Measurements from ENCODE around the gene CIDEB.
"Not testable (repeated sequence)": the region's sequence is repeated elsewhere in the genome, so short reads cannot be mapped to it uniquely, and the experiment has no call there.

Gene CIDEB

GRCh38 chr14:24332268-24332993 lies 24.7 kb upstream of the CIDEB start:
- DNase-seq, result peak; percentile 57

- no peak for DNase-seq
Measured at GRCh38 chr14:24331731-24332267, 24.0 kb upstream of the CIDEB start.

- DNase-seq, result no peak
Measured at GRCh38 chr14:24330973-24331674, 23.3 kb upstream of the CIDEB start.

GRCh38 chr14:24329736-24330135 lies 22.0 kb upstream of the CIDEB start:
- DNase-seq, result no peak

GRCh38 chr14:24329073-24329663 lies 21.4 kb upstream of the CIDEB start:
- DNase-seq, result no peak

- DNase-seq, result not testable (repeated sequence)
Measured at GRCh38 chr14:24327914-24328313, 20.1 kb upstream of the CIDEB start.

- no peak for DNase-seq
Measured at GRCh38 chr14:24327303-24327702, 19.5 kb upstream of the CIDEB start.

- DNase-seq, result no peak
Measured at GRCh38 chr14:24325963-24326362, 18.2 kb upstream of the CIDEB start.

- DNase-seq, result no peak
Measured at GRCh38 chr14:24325041-24325530, 17.3 kb upstream of the CIDEB start.

GRCh38 chr14:24324024-24324423 lies 16.2 kb upstream of the CIDEB start:
- DNase-seq, result no peak

GRCh38 chr14:24323341-24323740 lies 15.6 kb upstream of the CIDEB start:
- no peak for DNase-seq

- DNase-seq, result no peak
Measured at GRCh38 chr14:24322672-24323071, 14.9 kb upstream of the CIDEB start.

GRCh38 chr14:24321212-24321975 lies 13.6 kb upstream of the CIDEB start:
- DNase-seq, result no peak

GRCh38 chr14:24317141-24317928 lies 9.6 kb upstream of the CIDEB start:
- no peak for DNase-seq

GRCh38 chr14:24316597-24316950 lies 8.8 kb upstream of the CIDEB start:
- no peak for DNase-seq

- no peak for DNase-seq
Measured at GRCh38 chr14:24315807-24316596, 8.2 kb upstream of the CIDEB start.

GRCh38 chr14:24315243-24315806 lies 7.5 kb upstream of the CIDEB start:
- no peak for DNase-seq

- DNase-seq, result no peak
Measured at GRCh38 chr14:24314377-24315193, 6.8 kb upstream of the CIDEB start.

GRCh38 chr14:24313913-24314312 lies 6.1 kb upstream of the CIDEB start:
- no peak for DNase-seq

All from NCI-H1048 (cell line).